ENCODE results near the gene DELE1. TPM values are rescaled to one million over a fixed set of nuclear protein-coding genes. Genes with fewer than 3 reads are reported as not detected.
"Not testable (repeated sequence)": the region's sequence is repeated elsewhere in the genome, so short reads cannot be mapped to it uniquely, and the experiment has no call there.

Gene DELE1
- total and polyA plus RNA-seq, 8 donors = 29.2 to 100 (median 71.7) TPM

GRCh38 chr5:141882594-141883183 lies 41.0 kb upstream of the DELE1 start:
- TF ChIP-seq EP300 (IDR thresholded peaks at IDR 0.05) = no peak
- no peak for TF ChIP-seq POLR2A (IDR thresholded peaks at IDR 0.05)
- no peak for TF ChIP-seq POLR2AphosphoS5 (IDR thresholded peaks at IDR 0.05)
- H3K9me3 ChIP-seq = no peaks in the 10 kb centered on the region
- peaks cover 11 to 52% (median 37%) of the 10 kb centered on the region in 4 donors for H3K4me1 ChIP-seq
- intact Hi-C loops (cut with DNase I; ENCODE audit: low total_unique reads) = loop anchor here (5.0 kb wide), 2 partner anchors 65 to 185 kb away; no protein-coding TSS in a partner anchor
- WGBS, 5 donors = 9 to 15% (median 12%) methylated on average over 12 to 13 of the region's 13 CpGs
- no peak overlapping the region for H3K4me3 ChIP-seq
- peak in 1 of 2 donors; percentile 70 for DNase-seq
- no peaks in the 10 kb centered on the region for H3K36me3 ChIP-seq
- H3K27ac ChIP-seq = peak overlapping the region in 1 of 5 donors; percentile 26
- H3K27me3 ChIP-seq = peaks cover 0 to 87% (median 33%) of the 10 kb centered on the region in 3 donors

GRCh38 chr5:141883184-141883891 lies 40.3 kb upstream of the DELE1 start:
- WGBS, 5 donors = 2 to 6% (median 4%) methylated on average over 21 to 35 of the region's 35 CpGs
- Histone ChIP-seq H3K4me1 (peaks cover 7 to 48% (median 34%) of the 10 kb centered on the region in 4 donors), H3K36me3 (no peaks in the 10 kb centered on the region), H3K9me3 (no peaks in the 10 kb centered on the region), H3K4me3 (no peak overlapping the region), H3K27me3 (peaks cover 0 to 81% (median 29%) of the 10 kb centered on the region in 3 donors), H3K27ac (no peak overlapping the region)
- peak in 1 of 2 donors; percentile 87 for DNase-seq
- intact Hi-C loops (cut with DNase I; ENCODE audit: low total_unique reads) = loop anchor here (5.0 kb wide), 2 partner anchors 66 to 186 kb away; no protein-coding TSS in a partner anchor
- no peak for TF ChIP-seq EP300 (IDR thresholded peaks at IDR 0.05)
- TF ChIP-seq POLR2AphosphoS5 (IDR thresholded peaks at IDR 0.05) = no peak
- TF ChIP-seq POLR2A (IDR thresholded peaks at IDR 0.05) = no peak
- TF ChIP-seq CTCF (IDR thresholded peaks at IDR 0.05) = no peak

- intact Hi-C loops (cut with DNase I; ENCODE audit: low total_unique reads) = loop anchor here (5.0 kb wide), 2 partner anchors 67 to 187 kb away; no protein-coding TSS in a partner anchor
- TF ChIP-seq POLR2A (IDR thresholded peaks at IDR 0.05) (no peak), POLR2AphosphoS5 (IDR thresholded peaks at IDR 0.05) (no peak), EP300 (IDR thresholded peaks at IDR 0.05) (no peak), CTCF (IDR thresholded peaks at IDR 0.05) (no peak)
- H3K9me3 ChIP-seq = no peaks in the 10 kb centered on the region
- no peak overlapping the region for H3K27ac ChIP-seq
- peaks cover 0 to 75% (median 29%) of the 10 kb centered on the region in 3 donors for H3K27me3 ChIP-seq
- H3K4me3 ChIP-seq = no peak overlapping the region
- 32 to 47% (median 41%) methylated on average over 8 of the region's 8 CpGs for WGBS, 5 donors
- H3K4me1 ChIP-seq = peaks cover 2 to 42% (median 28%) of the 10 kb centered on the region in 4 donors
- no peak for DNase-seq
- H3K36me3 ChIP-seq = no peaks in the 10 kb centered on the region
Measured at GRCh38 chr5:141883892-141884318, 39.8 kb upstream of the DELE1 start.

GRCh38 chr5:141889282-141889871 lies 34.3 kb upstream of the DELE1 start:
- Histone ChIP-seq H3K9me3 (no peaks in the 10 kb centered on the region), H3K27ac (no peak overlapping the region), H3K4me3 (no peak overlapping the region), H3K27me3 (peaks cover 0 to 36% (median 0%) of the 10 kb centered on the region in 3 donors), H3K36me3 (no peaks in the 10 kb centered on the region), H3K4me1 (no peaks in the 10 kb centered on the region)
- no peak for DNase-seq
- TF ChIP-seq POLR2A (IDR thresholded peaks at IDR 0.05) = no peak
- no peak for TF ChIP-seq POLR2AphosphoS5 (IDR thresholded peaks at IDR 0.05)
- no peak for TF ChIP-seq CTCF (IDR thresholded peaks at IDR 0.05)
- TF ChIP-seq EP300 (IDR thresholded peaks at IDR 0.05) = no peak
- intact Hi-C loops (cut with DNase I; ENCODE audit: low total_unique reads) = no loop called here
- 57 to 67% (median 62%) methylated on average over 3 of the region's 3 CpGs for WGBS, 5 donors

GRCh38 chr5:141890429-141890828 lies 33.2 kb upstream of the DELE1 start:
- 91 to 96% (median 94%) methylated on average over 2 of the region's 2 CpGs for WGBS, 5 donors

More at GRCh38 chr5:141890429-141890828, 33.2 kb upstream of the DELE1 start:
- H3K27ac ChIP-seq; intact Hi-C loops (cut with DNase I; ENCODE audit: low total_unique reads); H3K4me3 ChIP-seq; H3K4me1 ChIP-seq; H3K9me3 ChIP-seq; DNase-seq; H3K36me3 ChIP-seq: not testable (repeated sequence)
- H3K27me3 ChIP-seq = peaks cover 0 to 27% (median 0%) of the 10 kb centered on the region in 3 donors

All from stomach (tissue), 9 donors.